ENCODE measurements around the gene XPA.

- TF ChIP-seq SUZ12 (IDR thresholded peaks at IDR 0.05; ENCODE audit: extremely low read depth, insufficient read depth, insufficient read length) = no peak
- no peak for TF ChIP-seq ZNF274 (IDR thresholded peaks at IDR 0.05; ENCODE audit: low read depth, low read length)
Observed at GRCh38 chr9:97632248-97632984, 64.7 kb downstream of the XPA start.

All from NT2/D1 (cell line).